Measurements from ENCODE around the gene RFFL. TPM values are rescaled to one million over a fixed set of nuclear protein-coding genes. Genes with fewer than 3 reads are reported as not detected.

The RFFL gene
- total and polyA plus RNA-seq, 9 of the 15 experiments (the other 6 are each of a cell fraction or from before 2014, with no cell fraction given): 3.4 to 18.1 (median 12.8) TPM

DNA sequence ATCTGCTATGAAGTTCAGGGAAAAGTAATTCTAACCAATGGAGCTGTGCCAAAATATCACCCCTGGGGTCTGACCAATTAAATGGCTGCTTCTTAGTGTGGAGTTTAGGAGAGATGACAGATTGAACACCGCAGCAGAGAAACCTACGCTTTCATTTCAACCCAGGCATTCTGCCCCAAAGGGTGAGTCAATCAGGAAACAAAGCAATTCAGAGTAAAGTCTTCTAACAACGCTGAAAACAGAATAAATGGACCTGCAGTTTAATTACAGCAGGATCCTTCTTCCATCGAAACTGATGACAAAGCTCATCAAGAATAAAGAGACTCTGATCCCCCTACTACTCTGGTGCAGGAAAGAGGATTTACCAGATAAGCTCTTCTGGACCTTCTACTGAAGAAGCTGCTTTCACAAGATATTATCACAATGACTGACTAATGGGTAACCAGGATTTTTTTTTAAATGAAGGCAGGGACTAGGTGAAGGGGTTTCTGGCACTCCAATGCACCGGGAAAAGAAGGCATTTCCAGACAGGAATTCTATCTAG is 16.7 kb downstream of the RFFL start (continued):
- TF ChIP-seq RERE (CRISPR knock-in tag; IDR thresholded peaks at IDR 0.05; ENCODE audit: borderline replicate concordance): no peak
- TF ChIP-seq SOX6 (IDR thresholded peaks at IDR 0.05): 0 out of 2 replicates have a peak, but pooled peaks have one; percentile 17
- TF ChIP-seq HMBOX1 (IDR thresholded peaks at IDR 0.05): peak; percentile 86
- no peak for TF ChIP-seq NFE2L1 (tag; IDR thresholded peaks at IDR 0.05; ENCODE audit: borderline replicate concordance, low read depth)
- peak; percentile 33; the same call in 1 of the 2 replicates for TF ChIP-seq NFIC (IDR thresholded peaks at IDR 0.05)
- peak; percentile 53; the same call in 1 of the 2 replicates for TF ChIP-seq ZNF384 (IDR thresholded peaks at IDR 0.05; ENCODE audit: low read depth, low read length)
- TF ChIP-seq KAT7 (CRISPR knock-in tag; IDR thresholded peaks at IDR 0.05; ENCODE audit: borderline replicate concordance): no peak
- TF ChIP-seq ARNT (IDR thresholded peaks at IDR 0.05): peak in 1 of 2 experiments; percentile 37; a peak in 1 of 4 replicates
- 0 out of 4 replicates have a peak, but pooled peaks of 1 of the 2 experiments have one; percentile 42 for TF ChIP-seq RCOR1 (IDR thresholded peaks at IDR 0.05; ENCODE audit: borderline replicate concordance in 1 of 2, low read depth in 2 of 2, low read length in 2 of 2)
- TF ChIP-seq FOSL1 (tag; conservative IDR thresholded peaks at IDR 0.05): peak; percentile 40; the same call in 1 of the 2 replicates
- TF ChIP-seq SMARCA4 (IDR thresholded peaks at IDR 0.05): peak; percentile 29; the same call in 1 of the 2 replicates
- no peak for TF ChIP-seq TCF3 (CRISPR knock-in tag; IDR thresholded peaks at IDR 0.05)
- peak; percentile 64 for TF ChIP-seq DPF2 (IDR thresholded peaks at IDR 0.05)
- no peak for TF ChIP-seq CHD2 (IDR thresholded peaks at IDR 0.05; ENCODE audit: low read depth, low read length)
- 0 out of 2 replicates have a peak, but pooled peaks have one; percentile 35 for TF ChIP-seq ARID3A (IDR thresholded peaks at IDR 0.05; ENCODE audit: borderline replicate concordance, low read depth, low read length)
- TF ChIP-seq ZBTB9 (CRISPR knock-in tag; IDR thresholded peaks at IDR 0.05): no peak
- TF ChIP-seq MEIS2 (IDR thresholded peaks at IDR 0.05; ENCODE audit: partially characterized antibody): peak; percentile 79
- no peak for TF ChIP-seq SLC30A9 (CRISPR knock-in tag; IDR thresholded peaks at IDR 0.05)
- 0 out of 4 replicates have a peak, but pooled peaks of 1 of the 2 experiments have one; percentile 18 for TF ChIP-seq KDM1A (IDR thresholded peaks at IDR 0.05)
- TF ChIP-seq KLF16 (IDR thresholded peaks at IDR 0.05): no peak
- no peak for TF ChIP-seq RFX1 (IDR thresholded peaks at IDR 0.05)

Measured in K562 (cell line).